ENCODE measurements around the gene DPP6.

The DPP6 gene

DNA sequence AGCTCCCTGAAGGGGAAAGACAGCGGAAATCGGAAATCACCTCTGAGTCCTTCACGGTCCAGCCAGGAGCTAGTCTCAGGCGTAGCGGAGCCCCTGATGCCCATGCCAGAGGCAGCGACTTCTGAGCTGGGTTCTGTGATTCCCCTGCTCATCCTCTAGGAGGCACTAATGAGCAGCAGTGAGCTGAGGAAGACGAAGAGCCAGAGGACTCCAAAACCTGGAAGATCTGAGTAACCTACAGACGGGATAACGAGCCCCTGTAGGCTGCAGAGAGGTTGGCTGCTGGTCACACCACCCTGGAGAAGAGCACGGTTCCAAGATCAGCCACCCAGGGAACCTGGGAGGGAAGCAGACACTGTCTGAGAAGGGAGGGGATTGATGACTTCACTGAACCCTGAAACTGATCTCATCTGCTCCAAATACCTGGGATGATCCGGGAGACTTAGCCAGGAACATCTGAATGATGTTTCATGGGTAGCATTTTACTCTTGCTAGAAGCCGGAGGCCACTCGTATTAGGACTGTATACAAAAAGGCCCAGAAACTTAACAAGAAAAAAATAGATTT, 646.6 kb downstream of the DPP6 start:
- H3K4me3 ChIP-seq (ENCODE audit: low read depth in 1 of 2, low read length in 1 of 2): no peak overlapping the region
- H3K27ac ChIP-seq: no peak overlapping the region
- H3K4me1 ChIP-seq (ENCODE audit: control insufficient read depth in 1 of 2, insufficient read depth in 1 of 2, low read depth in 1 of 2, low read length in 1 of 2): no peaks in the 10 kb centered on the region
- H3K9me3 ChIP-seq: no peaks in the 10 kb centered on the region
- H3K27me3 ChIP-seq: no peaks in the 10 kb centered on the region
- no peaks in the 10 kb centered on the region for H3K36me3 ChIP-seq
- TF ChIP-seq, protein P1, sequence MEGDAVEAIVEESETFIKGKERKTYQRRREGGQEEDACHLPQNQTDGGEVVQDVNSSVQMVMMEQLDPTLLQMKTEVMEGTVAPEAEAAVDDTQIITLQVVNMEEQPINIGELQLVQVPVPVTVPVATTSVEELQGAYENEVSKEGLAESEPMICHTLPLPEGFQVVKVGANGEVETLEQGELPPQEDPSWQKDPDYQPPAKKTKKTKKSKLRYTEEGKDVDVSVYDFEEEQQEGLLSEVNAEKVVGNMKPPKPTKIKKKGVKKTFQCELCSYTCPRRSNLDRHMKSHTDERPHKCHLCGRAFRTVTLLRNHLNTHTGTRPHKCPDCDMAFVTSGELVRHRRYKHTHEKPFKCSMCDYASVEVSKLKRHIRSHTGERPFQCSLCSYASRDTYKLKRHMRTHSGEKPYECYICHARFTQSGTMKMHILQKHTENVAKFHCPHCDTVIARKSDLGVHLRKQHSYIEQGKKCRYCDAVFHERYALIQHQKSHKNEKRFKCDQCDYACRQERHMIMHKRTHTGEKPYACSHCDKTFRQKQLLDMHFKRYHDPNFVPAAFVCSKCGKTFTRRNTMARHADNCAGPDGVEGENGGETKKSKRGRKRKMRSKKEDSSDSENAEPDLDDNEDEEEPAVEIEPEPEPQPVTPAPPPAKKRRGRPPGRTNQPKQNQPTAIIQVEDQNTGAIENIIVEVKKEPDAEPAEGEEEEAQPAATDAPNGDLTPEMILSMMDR (IDR thresholded peaks at IDR 0.05): no peak

DNA sequence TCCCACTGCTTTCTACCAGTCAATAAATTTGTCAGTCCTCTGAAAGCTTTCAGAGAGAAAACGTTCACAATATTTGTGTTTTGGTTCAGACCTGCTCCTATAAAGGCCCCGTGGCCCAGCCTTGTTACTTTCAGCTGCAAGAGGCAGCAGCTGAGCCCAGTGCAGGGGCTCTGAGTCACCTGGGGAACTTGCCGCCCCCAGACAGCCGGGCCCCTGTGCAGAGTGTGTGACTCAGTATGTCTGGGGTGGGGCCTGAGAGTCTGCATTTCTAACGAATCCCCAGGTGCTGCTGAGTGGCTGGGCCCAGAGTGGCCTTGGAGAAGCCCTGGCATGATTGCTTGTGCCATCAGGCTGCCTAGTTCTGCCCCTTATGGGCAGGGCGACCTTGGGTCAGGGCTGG, 647.2 kb downstream of the DPP6 start:
- Histone ChIP-seq H3K9me3 (no peaks in the 10 kb centered on the region), H3K27ac (no peak overlapping the region), H3K36me3 (no peaks in the 10 kb centered on the region), H3K27me3 (no peaks in the 10 kb centered on the region), H3K4me1 (ENCODE audit: control insufficient read depth in 1 of 2, insufficient read depth in 1 of 2, low read depth in 1 of 2, low read length in 1 of 2) (no peaks in the 10 kb centered on the region), H3K4me3 (ENCODE audit: low read depth in 1 of 2, low read length in 1 of 2) (no peak overlapping the region)
- TF ChIP-seq, protein P1 (IDR thresholded peaks at IDR 0.05): no peak

DNA sequence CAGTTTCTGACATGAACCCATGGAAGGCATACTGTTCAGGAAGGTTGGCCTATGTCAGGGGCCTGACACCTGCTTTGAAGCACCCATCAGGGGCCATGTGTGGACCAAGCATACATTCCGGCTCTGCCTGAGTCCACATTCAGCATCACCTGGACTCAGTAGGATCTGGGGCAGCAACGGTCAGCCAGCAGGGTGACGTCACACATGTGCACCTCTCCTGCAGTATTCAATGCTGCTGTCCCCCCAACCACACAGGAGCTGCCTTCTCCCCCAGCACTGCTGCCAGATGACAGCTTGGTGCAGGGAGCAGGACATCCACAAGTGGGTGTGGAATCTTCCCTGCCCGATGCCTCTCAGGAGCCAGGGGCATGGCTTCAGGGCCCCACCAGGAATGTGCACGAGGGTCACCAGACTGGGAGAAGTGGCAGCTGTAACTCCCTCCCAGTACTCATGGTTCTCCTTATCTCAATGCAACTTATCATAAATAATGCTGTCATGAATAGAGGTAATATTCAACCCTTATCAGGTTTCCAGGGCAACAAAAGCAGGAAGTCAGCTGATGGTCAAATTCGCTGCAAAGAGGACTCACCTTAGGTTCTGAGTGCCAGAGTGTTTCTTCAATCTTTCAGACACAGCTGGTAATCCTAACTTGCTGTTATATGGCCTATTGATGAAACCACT, 657.8 kb downstream of the DPP6 start:
- no peak overlapping the region for H3K4me3 ChIP-seq (ENCODE audit: low read depth in 1 of 2, low read length in 1 of 2)
- TF ChIP-seq, protein P1 (IDR thresholded peaks at IDR 0.05): no peak
- H3K27me3 ChIP-seq: no peaks in the 10 kb centered on the region
- H3K9me3 ChIP-seq: no peaks in the 10 kb centered on the region
- H3K36me3 ChIP-seq: no peaks in the 10 kb centered on the region
- H3K4me1 ChIP-seq (ENCODE audit: control insufficient read depth in 1 of 2, insufficient read depth in 1 of 2, low read depth in 1 of 2, low read length in 1 of 2): no peaks in the 10 kb centered on the region
- H3K27ac ChIP-seq: no peak overlapping the region

DNA sequence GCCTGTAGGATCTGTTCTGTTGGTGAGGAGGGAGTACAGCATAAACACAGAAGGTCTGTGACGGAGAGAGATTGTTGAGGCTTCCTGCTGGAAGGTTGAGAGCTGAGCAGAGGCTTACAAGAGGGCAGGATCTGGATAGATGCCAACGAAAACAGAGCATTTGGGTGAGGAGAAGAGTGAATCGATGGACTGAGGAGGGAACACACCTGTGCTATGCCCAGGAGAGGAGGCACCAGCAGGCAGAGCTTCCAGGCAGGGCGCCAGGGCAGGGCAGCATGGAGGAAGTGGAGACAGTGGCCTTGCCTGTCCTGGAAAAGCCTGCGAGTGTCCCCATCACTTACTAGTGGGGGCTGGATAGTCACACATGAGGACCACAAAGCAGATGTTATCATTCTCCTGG, 667.8 kb downstream of the DPP6 start:
- no peaks in the 10 kb centered on the region for H3K27me3 ChIP-seq
- H3K9me3 ChIP-seq: no peaks in the 10 kb centered on the region
- H3K27ac ChIP-seq: no peak overlapping the region
- no peaks in the 10 kb centered on the region for H3K36me3 ChIP-seq
- H3K4me1 ChIP-seq (ENCODE audit: control insufficient read depth in 1 of 2, insufficient read depth in 1 of 2, low read depth in 1 of 2, low read length in 1 of 2): no peaks in the 10 kb centered on the region
- H3K4me3 ChIP-seq (ENCODE audit: low read depth in 1 of 2, low read length in 1 of 2): no peak overlapping the region
- TF ChIP-seq, protein P1 (IDR thresholded peaks at IDR 0.05): no peak

DNA sequence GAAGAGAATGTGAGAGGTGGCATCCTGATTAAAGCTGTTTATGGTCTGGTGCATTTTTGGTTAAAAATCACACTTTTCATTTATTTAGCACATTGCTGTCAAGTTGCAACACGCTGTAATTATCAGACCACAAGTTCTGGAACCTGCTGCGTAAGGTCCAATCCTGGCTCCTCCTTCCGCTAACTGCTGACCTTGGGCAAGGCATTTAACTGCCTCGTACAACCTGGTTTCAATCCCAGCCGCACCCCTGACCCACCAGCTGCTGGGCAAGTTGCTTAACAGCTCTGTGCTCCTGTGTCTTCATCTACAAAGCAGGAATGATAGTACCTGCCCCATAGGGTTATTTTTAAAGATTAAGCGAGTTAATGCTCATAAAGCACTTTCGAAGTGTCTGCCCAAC, 668.9 kb downstream of the DPP6 start:
- TF ChIP-seq, protein P1 (IDR thresholded peaks at IDR 0.05): no peak
- no peak overlapping the region for H3K27ac ChIP-seq
- no peak overlapping the region for H3K4me3 ChIP-seq (ENCODE audit: low read depth in 1 of 2, low read length in 1 of 2)
- no peaks in the 10 kb centered on the region for H3K9me3 ChIP-seq
- no peaks in the 10 kb centered on the region for H3K27me3 ChIP-seq
- no peaks in the 10 kb centered on the region for H3K36me3 ChIP-seq
- H3K4me1 ChIP-seq (ENCODE audit: control insufficient read depth in 1 of 2, insufficient read depth in 1 of 2, low read depth in 1 of 2, low read length in 1 of 2): no peaks in the 10 kb centered on the region

Measured in neutrophil (primary cell).